Type B pancreatic cell (in vitro differentiated cells): ENCODE results near the gene NLGN1. TPM values are rescaled to one million over a fixed set of nuclear protein-coding genes. Genes with fewer than 3 reads are reported as not detected.

Experiments used
- DNase-seq: peaks from one replicate; pipeline ENCODE4 v3.0.0; 2021; ENCODE audit warnings: mixed read lengths; ENCODE audit not compliant: unreplicated experiment; ENCODE audit errors: extremely low spot score
- H3K27ac Mint-ChIP-seq: 2 replicates; pipeline ENCODE4 v1.8.0; 2021; ENCODE audit warnings: mild to moderate bottlenecking, mixed read lengths
- H3K27me3 Mint-ChIP-seq: 2 replicates; pipeline ENCODE4 v1.8.0; 2021; ENCODE audit warnings: mixed read lengths
- H3K36me3 Mint-ChIP-seq: 2 replicates; pipeline ENCODE4 v1.8.0; 2021; ENCODE audit warnings: mixed read lengths
- H3K4me1 Mint-ChIP-seq: one replicate; pipeline ENCODE4 v1.8.0; 2021; ENCODE audit warnings: mixed read lengths; ENCODE audit not compliant: unreplicated experiment
- H3K4me3 Mint-ChIP-seq: 2 replicates; pipeline ENCODE4 v1.8.0; 2021; ENCODE audit warnings: mild to moderate bottlenecking, mixed read lengths
- H3K9me3 Mint-ChIP-seq: 2 replicates; pipeline ENCODE4 v1.8.0; 2021; ENCODE audit warnings: mixed read lengths
- total RNA-seq: library from RNA; stranded (reverse); gene quantifications from 2 replicates; pipeline ENCODE4 v1.2.1, GENCODE V29; 2021; ENCODE audit warnings: low replicate concordance
- TF ChIP-seq, protein P1 (sequence below): fragments of 200-600 bp; sonication (generic); conservative IDR thresholded peaks from 2 replicates; pipeline ENCODE4 v1.5.0; 2021; ENCODE audit warnings: antibody characterized with exemption, mild to moderate bottlenecking

NLGN1 gene
- total RNA-seq, 1 donor from 2014 or later, result 12.6 TPM

DNA sequence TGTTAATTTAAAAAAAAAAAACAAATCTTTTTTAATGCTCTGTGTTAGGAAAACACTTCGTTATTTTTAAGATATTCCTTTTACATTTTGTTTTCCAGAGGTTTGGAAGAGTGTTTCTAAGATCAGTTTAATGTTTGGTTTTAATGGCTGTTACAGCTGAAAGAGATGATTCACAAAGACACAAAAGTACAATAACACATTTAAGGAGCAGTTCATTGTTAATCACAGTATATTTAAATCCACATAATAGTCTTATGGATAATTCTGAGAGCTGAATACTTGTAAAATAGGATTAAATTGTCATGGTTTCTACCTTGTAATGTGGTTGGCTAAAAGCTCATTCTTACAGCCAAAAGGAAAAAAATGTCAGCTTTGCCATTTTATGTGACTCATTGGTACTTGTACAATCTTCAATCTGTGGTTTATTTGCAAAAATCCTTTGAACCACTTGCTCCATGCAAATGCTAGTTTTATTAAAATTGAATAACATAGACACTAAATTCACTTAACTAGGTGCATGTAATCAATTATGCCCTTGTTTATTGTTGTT is 426.4 kb downstream of the NLGN1 start:
- H3K4me1 Mint-ChIP-seq, result no peaks in the 10 kb centered on the region
- peaks cover 2% of the 10 kb centered on the region for H3K27me3 Mint-ChIP-seq
- no peak overlapping the region for H3K4me3 Mint-ChIP-seq
- H3K9me3 Mint-ChIP-seq, result no peaks in the 10 kb centered on the region
- TF ChIP-seq, protein P1, sequence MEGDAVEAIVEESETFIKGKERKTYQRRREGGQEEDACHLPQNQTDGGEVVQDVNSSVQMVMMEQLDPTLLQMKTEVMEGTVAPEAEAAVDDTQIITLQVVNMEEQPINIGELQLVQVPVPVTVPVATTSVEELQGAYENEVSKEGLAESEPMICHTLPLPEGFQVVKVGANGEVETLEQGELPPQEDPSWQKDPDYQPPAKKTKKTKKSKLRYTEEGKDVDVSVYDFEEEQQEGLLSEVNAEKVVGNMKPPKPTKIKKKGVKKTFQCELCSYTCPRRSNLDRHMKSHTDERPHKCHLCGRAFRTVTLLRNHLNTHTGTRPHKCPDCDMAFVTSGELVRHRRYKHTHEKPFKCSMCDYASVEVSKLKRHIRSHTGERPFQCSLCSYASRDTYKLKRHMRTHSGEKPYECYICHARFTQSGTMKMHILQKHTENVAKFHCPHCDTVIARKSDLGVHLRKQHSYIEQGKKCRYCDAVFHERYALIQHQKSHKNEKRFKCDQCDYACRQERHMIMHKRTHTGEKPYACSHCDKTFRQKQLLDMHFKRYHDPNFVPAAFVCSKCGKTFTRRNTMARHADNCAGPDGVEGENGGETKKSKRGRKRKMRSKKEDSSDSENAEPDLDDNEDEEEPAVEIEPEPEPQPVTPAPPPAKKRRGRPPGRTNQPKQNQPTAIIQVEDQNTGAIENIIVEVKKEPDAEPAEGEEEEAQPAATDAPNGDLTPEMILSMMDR, result no peak
- DNase-seq, result no peak
- no peaks in the 10 kb centered on the region for H3K36me3 Mint-ChIP-seq
- H3K27ac Mint-ChIP-seq, result no peak overlapping the region

DNA sequence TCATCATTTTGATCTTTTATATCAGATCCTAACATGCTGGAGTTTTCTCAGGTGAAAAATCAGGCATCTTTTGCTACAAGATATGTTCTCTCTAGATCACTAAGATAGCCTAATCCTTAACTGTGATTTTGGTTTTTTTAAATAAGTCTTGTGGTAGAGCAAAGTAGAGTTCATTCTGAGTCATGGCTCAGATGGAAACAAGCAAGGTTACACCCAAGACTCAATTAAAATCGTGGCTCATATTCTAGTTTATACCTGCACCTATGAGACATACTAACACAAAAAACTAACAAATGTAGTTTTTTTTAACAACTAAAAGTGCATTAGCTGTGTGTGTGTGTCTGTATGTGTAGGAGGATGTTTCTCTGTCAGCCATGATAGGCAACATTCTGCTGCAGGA is 428.2 kb downstream of the NLGN1 start:
- TF ChIP-seq, protein P1, result no peak
- H3K4me1 Mint-ChIP-seq, result no peaks in the 10 kb centered on the region
- H3K27ac Mint-ChIP-seq, result no peak overlapping the region
- DNase-seq, result no peak
- H3K36me3 Mint-ChIP-seq, result no peaks in the 10 kb centered on the region
- no peak overlapping the region for H3K4me3 Mint-ChIP-seq
- H3K9me3 Mint-ChIP-seq, result no peaks in the 10 kb centered on the region
- peaks cover 2% of the 10 kb centered on the region for H3K27me3 Mint-ChIP-seq

DNA sequence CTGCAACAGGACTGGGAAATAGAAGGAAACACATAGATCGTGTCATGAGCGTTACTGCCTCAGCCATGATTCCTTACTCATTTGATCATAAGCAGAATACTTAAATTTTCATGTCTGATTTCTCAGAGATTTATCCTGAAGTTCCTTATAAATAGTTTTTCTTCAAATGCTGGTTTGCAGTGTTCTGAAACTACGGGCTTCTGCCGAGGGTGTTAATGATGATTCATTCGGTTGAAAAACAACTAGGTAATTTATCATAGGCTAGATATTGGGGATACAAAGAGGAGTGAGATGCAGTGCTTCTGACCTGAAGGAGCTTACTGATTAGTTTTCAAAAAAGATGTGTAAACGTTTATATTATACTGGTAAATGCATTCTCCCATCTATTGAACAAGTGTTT is 428.9 kb downstream of the NLGN1 start:
- Mint-ChIP-seq H3K27me3 (peaks cover 2% of the 10 kb centered on the region), H3K36me3 (no peaks in the 10 kb centered on the region), H3K27ac (no peak overlapping the region), H3K4me3 (no peak overlapping the region), H3K4me1 (no peaks in the 10 kb centered on the region), H3K9me3 (no peaks in the 10 kb centered on the region)
- no peak for DNase-seq
- TF ChIP-seq, protein P1, result no peak

DNA sequence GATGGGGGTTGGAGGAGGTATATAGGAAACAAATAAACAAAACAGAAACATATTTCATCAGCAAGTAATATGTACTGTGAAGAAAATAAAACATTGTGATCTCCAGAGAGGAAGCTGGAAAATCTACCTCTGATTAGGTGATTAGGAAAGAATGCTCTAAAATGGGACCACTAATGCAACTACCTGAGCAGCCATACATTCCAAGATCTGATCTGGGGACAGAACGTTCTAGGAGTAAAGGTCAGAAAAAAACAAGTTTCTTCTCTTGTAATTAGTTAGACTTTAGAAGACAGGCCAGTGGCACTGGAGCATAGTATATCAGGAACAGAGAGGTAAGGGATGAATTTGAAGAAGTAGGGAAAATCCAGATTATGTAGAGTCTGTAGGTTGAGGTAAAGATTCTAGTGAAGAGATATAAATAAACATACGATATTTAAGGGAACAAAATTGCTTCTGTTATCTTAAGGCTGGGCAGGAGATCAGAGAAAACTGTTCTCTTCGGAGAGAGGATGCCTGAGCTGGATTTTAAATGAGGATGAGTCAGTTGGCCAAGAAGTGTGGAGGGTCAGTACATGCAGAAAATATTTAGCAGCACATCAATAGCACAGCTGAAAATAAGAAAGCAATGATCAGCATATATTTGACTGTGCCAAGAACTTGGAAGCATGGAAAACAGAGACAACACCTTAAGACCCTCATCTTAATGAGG is 429.5 kb downstream of the NLGN1 start:
- Mint-ChIP-seq H3K4me3 (no peak overlapping the region), H3K27ac (no peak overlapping the region), H3K27me3 (peaks cover 2% of the 10 kb centered on the region), H3K36me3 (no peaks in the 10 kb centered on the region), H3K9me3 (no peaks in the 10 kb centered on the region), H3K4me1 (no peaks in the 10 kb centered on the region)
- no peak for DNase-seq
- TF ChIP-seq, protein P1, result no peak

DNA sequence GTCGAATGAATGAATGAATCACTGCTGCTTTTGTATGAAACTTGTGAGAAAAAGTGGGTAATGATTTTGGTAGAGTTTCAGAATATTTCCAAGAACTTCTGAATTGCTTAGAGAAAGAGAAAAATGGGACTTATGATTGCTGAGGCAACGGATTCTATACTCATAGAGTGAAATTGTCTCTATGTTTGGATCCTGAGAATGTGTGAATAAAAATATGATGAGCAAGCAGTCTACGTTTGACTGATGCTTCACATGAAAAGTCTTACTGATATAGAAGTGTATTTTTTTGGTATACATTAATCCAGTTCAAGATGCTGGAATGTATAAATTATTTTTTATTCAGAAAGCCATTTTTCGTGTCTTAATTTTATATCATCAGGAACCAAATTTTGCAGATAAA is 441.1 kb downstream of the NLGN1 start:
- TF ChIP-seq, protein P1, result no peak
- H3K4me3 Mint-ChIP-seq, result no peak overlapping the region
- DNase-seq, result no peak
- no peak overlapping the region for H3K27ac Mint-ChIP-seq
- no peaks in the 10 kb centered on the region for H3K36me3 Mint-ChIP-seq
- no peaks in the 10 kb centered on the region for H3K4me1 Mint-ChIP-seq
- peaks cover 3% of the 10 kb centered on the region for H3K9me3 Mint-ChIP-seq
- no peaks in the 10 kb centered on the region for H3K27me3 Mint-ChIP-seq
